ENCODE measurements around the gene ZNF528.

Gene ZNF528

DNA sequence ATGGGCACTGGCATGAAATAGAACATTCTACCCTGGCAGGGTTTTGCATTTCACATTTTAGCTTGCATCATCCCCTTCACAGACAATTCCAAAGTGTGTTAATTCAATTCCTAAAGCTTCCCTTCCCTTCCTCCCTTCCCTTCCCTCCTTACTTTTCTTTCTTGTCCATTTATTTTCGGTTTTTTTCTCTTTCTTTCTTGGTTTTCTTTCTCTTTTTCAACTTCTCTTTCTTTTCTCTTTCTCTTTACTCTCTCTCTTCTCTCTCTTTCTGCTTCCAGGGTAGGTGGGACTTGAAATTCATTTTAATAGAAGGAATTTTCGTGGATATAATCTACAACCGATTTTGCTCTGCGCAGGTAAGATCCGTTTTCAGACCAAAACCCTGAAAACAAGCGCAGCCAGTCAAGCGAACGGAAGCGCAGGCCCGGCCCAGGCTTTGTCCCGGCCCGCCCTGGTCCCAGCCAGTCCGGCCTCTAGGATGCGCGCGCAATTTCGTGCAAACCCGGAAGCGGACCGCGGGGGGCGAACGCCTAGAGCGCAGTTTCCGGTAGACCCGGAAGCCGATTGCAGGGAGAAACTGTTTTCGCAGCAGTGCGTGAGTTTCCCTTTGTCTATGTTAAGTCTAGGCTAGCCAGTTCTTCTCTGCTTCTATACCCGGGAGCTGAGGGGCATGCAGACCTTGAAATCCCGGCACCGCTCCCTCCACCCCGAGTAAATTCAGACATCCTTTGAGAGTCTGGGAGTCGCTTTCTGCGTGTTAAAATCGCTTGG is at the start of gene ZNF528:
Gene ZNF528, plus strand, starts transcription at position 540 of the 771 bp plus-strand sequence. CDS start 4,165 bp downstream, outside the sequence.
- peak; percentile 100 for ATAC-seq
- H3K4me1 Mint-ChIP-seq: peaks cover 21% of the 10 kb centered on the region
- peaks cover 20% of the 10 kb centered on the region for H3K9me3 Mint-ChIP-seq
- H3K27ac Mint-ChIP-seq: peak within 1 kb of the TSS; percentile 94
- peak within 1 kb of the TSS; percentile 78 for H3K4me3 Mint-ChIP-seq
- DNase-seq (ENCODE audit: low spot score in 2 of 2): peak; percentile 89 to 96
- H3K36me3 Mint-ChIP-seq: peaks cover 32% of the 10 kb centered on the region

DNA sequence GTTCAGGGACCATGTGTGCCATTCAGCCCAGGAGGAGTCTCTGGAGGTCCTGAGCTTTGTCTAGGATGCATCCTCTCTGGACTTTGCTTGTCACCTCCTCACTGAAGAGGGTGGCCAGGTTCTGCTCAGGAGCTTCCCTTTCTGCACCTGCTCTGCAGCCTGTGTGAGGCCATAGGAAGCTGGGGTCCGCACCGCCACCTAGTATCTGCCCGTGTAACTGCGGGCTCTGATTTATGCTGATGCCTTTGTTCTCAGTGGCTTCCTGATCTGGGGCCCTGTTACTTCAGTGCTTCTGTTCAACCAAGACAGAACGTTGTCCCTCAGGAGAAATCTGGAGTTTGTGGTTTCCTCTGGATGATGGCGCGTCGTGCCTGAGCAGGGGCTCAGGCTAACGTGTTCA is 46.1 kb upstream of the ZNF528 start:
- peaks cover 10% of the 10 kb centered on the region for H3K36me3 Mint-ChIP-seq
- no peak overlapping the region for H3K4me3 Mint-ChIP-seq
- ATAC-seq: no peak
- DNase-seq (ENCODE audit: low spot score in 2 of 2): no peak
- no peak overlapping the region for H3K27ac Mint-ChIP-seq
- H3K9me3 Mint-ChIP-seq: peaks cover 8% of the 10 kb centered on the region
- no peaks in the 10 kb centered on the region for H3K4me1 Mint-ChIP-seq

DNA sequence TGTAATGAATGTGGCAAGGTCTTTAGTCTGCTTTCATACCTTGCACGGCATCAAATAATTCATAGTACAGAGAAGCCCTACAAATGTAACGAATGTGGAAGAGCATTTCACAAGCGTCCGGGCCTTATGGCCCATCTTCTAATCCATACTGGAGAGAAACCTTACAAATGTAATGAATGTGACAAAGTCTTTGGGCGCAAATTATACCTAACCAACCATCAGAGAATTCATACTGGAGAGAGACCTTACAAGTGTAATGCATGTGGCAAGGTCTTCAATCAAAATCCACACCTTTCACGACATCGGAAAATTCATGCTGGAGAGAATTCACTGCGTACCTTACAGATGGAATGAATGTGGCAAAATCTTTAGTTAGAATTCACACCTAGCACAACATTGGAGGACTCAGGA is 31.2 kb upstream of the ZNF528 start:
- DNase-seq (ENCODE audit: low spot score in 2 of 2) (no peak), ATAC-seq (no peak)
- peaks cover 11% of the 10 kb centered on the region for H3K36me3 Mint-ChIP-seq
- no peak overlapping the region for H3K4me3 Mint-ChIP-seq
- H3K9me3 Mint-ChIP-seq: peaks cover 26% of the 10 kb centered on the region
- H3K27ac Mint-ChIP-seq: no peak overlapping the region
- peaks cover 12% of the 10 kb centered on the region for H3K4me1 Mint-ChIP-seq

DNA sequence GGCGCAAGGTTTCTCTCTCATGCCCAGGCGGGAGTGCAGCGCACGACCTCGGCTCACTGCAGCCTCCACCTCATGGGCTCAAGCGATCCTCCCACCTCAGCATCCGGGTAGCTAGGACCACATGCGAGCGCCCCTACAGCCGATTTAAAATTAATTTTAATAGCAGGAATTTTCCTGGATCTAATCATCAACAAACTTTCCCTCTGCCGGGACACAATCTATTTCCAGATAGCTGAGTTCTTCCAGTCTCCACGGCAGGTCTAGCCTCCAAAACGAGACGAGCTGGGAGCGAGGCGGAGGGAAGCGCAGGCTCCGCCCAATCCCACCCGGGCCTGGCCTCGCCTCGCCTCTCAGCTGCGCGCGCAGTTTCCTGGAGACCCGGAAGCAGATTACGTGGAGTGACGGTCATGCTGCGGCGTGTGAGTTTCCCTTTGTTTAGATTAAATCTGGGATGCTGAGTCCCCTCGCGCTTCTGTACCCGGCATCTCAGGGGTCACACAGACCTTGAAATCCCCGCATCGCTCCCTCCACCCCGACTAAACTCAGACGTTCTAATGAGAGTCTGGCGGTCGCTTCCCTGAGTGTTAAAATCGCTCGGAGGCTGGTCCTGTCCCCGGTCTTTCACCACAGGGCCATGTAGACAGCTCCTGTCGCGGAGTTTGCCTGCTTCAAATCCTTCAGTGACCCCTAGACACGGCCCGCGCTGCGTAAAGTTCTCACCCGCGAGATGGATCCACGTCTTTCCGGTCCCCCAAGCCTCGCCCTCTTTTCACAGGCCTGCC is 27.9 kb upstream of the ZNF528 start, which contains the start of gene ZNF880:
Gene ZNF880, plus strand, starts transcription at position 365 of the 782 bp plus-strand sequence. Its CDS starts 43 bp downstream, at position 408.
- ATAC-seq (peak; percentile 99), DNase-seq (ENCODE audit: low spot score in 2 of 2) (peak; percentile 84 to 90)
- Mint-ChIP-seq H3K36me3 (peaks cover 34% of the 10 kb centered on the region), H3K4me3 (peak within 1 kb of the TSS; percentile 87), H3K9me3 (peaks cover 16% of the 10 kb centered on the region), H3K27ac (peak within 1 kb of the TSS; percentile 98), H3K4me1 (peaks cover 12% of the 10 kb centered on the region)

DNA sequence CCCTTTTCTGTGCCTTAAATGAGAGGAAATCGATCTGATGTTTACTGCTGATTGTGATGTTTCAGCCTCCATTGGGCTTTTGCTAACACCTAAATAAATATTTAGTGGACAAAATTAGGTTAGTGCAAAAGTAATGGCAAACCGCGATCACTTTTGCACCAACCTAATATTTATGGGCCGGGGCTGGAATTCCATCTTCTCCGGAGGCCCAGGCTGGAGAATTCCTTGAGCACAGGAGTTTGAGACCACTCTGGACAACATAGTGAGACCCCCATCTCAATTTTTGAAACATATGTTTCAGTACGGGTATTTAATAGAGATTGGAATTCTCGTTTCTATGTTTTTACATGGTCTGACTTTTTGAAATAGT is 27.3 kb upstream of the ZNF528 start:
- ATAC-seq (no peak), DNase-seq (ENCODE audit: low spot score in 2 of 2) (no peak)
- Mint-ChIP-seq H3K4me1 (peaks cover 12% of the 10 kb centered on the region), H3K36me3 (peaks cover 39% of the 10 kb centered on the region), H3K27ac (peak overlapping the region; percentile 98), H3K4me3 (peak overlapping the region; percentile 87), H3K9me3 (peaks cover 17% of the 10 kb centered on the region)

DNA sequence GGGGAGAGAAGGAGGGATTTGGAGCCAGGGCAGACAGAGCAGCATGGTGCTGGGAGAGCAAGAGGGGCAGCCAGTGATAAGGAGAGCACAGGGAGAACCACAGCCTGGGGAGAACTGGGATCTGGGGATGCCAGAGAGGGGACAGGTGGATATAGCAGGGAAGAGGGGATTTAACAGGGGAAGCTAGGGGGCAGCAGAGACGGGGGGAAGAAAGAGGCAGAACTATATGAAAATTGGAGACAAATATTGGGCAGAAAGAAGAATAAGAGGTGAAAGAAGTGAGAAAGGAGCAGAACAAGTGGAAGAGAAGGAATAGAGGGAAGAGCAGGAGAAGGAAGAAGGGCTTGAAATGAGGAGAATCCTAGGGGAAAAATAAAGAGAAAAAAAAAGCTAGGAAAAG is 6.5 kb upstream of the ZNF528 start:
- Mint-ChIP-seq H3K9me3 (peaks cover 25% of the 10 kb centered on the region), H3K4me3 (no peak overlapping the region), H3K27ac (no peak overlapping the region), H3K36me3 (peaks cover 5% of the 10 kb centered on the region), H3K4me1 (no peaks in the 10 kb centered on the region)
- no peak for DNase-seq (ENCODE audit: low spot score in 2 of 2)
- no peak for ATAC-seq

DNA sequence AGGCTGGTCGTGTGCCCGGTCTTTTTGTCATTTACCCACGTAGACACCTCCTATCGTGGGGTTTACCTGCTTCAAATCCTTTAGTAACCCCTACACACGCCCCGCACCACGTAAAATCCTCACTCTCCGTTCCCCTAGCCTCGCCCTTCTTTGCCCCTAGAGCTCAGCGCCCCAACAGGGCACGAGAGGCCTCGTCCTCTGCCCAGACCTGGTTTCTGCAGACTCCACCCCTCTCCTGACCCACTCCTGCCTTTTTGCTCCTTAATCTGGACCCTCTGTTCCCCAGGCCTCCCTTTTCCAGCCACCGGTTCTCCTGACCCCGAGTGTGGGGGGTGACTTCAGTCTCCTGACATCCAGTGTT is 412 bp downstream of the ZNF528 start:
- H3K4me3 Mint-ChIP-seq: peak overlapping the region; percentile 78
- H3K4me1 Mint-ChIP-seq: peaks cover 21% of the 10 kb centered on the region
- H3K27ac Mint-ChIP-seq: peak overlapping the region; percentile 94
- peak; percentile 59 for ATAC-seq
- peaks cover 35% of the 10 kb centered on the region for H3K36me3 Mint-ChIP-seq
- peaks cover 20% of the 10 kb centered on the region for H3K9me3 Mint-ChIP-seq
- DNase-seq (ENCODE audit: low spot score in 2 of 2): no peak

DNA sequence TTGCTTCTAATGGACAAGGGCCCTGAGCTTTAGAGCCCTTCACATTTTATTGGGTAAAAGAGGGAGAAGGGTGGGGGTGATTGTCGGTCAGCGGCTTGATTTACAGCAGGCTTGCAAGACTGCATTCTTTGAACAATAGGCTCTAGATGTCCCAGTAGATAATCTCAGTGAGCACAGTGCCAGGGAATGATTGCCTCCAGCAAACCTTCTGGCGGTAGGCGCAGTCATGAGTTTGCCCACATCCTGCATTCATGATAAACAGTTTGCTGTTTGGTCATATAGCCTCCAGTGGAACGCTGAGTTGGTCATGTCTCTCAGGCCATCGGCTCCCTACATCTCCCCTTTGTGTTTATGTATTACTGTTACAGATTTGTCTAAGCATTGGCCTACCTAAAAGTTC is 12.6 kb downstream of the ZNF528 start:
- DNase-seq (ENCODE audit: low spot score in 2 of 2) (no peak), ATAC-seq (no peak)
- H3K9me3 Mint-ChIP-seq: peaks cover 16% of the 10 kb centered on the region
- H3K36me3 Mint-ChIP-seq: peaks cover 48% of the 10 kb centered on the region
- H3K4me3 Mint-ChIP-seq: no peak overlapping the region
- H3K4me1 Mint-ChIP-seq: no peaks in the 10 kb centered on the region
- no peak overlapping the region for H3K27ac Mint-ChIP-seq

DNA sequence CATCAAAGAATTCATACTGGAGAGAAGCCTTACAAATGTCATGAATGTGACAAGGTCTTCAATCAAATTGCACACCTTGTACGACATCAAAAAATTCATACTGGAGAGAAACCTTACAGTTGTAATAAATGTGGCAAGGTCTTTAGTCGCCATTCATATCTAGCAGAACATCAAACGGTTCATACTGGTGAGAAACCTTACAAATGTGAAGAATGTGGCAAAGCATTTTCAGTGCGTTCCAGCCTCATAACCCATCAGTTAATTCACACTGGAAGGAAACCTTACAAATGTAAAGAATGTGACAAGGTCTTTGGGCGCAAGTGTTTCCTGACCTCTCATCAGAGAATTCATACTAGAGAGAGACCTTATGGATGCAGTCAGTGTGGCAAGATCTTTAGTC is 18.1 kb downstream of the ZNF528 start:
- Mint-ChIP-seq H3K27ac (no peak overlapping the region), H3K36me3 (no peaks in the 10 kb centered on the region), H3K9me3 (peaks cover 25% of the 10 kb centered on the region), H3K4me3 (no peak overlapping the region), H3K4me1 (no peaks in the 10 kb centered on the region)
- no peak for ATAC-seq
- no peak for DNase-seq (ENCODE audit: low spot score in 2 of 2)

DNA sequence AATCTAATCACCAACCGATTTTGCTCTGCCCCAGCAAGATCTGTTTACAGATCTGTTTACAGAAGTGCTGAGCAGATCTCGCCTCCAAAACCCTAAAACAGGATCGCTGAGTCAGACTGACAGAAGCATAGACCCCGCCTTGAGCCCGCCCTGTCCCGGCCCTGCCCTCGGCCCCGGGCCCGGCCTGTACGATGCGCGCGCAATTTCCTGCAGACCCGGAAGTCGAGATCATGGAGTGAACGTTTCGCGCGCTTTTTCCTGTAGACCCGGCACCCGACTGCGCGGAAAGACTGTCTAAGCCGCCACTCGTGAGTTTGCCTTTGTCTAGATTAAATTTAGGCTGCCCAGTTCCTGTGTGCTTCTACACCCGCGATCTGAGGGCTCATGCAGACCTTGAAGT is 31.3 kb downstream of the ZNF528 start, which contains the start of gene ZNF534:
Gene ZNF534, plus strand, starts transcription at position 212 of the 400 bp plus-strand sequence. CDS start 2,327 bp downstream, outside the sequence.
- Mint-ChIP-seq H3K27ac (no peak within 1 kb of the TSS), H3K9me3 (peaks cover 24% of the 10 kb centered on the region), H3K36me3 (no peaks in the 10 kb centered on the region), H3K4me3 (no peak within 1 kb of the TSS), H3K4me1 (no peaks in the 10 kb centered on the region)
- ATAC-seq (no peak), DNase-seq (ENCODE audit: low spot score in 2 of 2) (no peak)

DNA sequence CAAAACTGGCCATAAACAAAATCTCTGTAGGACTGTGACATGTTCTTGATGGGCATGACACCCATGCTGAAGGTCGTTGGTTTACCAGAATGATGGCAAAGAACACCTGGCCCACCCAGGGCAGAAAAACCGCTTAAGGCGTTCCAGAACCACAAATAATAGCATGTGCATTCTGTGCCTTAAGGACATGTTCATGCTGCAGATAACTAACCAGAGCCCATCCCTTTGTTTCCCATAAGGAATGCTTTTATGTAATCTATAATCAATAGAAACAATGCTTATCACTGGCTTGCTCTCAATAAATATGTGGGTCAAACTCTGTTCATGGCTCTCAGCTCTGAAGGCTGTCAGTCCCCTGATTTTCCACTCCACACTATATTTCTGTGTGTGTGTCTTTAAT is 44.5 kb downstream of the ZNF528 start:
- Mint-ChIP-seq H3K36me3 (no peaks in the 10 kb centered on the region), H3K4me3 (no peak overlapping the region), H3K27ac (no peak overlapping the region), H3K4me1 (no peaks in the 10 kb centered on the region), H3K9me3 (peaks cover 31% of the 10 kb centered on the region)
- no peak for ATAC-seq
- DNase-seq (ENCODE audit: low spot score in 2 of 2): no peak

DNA sequence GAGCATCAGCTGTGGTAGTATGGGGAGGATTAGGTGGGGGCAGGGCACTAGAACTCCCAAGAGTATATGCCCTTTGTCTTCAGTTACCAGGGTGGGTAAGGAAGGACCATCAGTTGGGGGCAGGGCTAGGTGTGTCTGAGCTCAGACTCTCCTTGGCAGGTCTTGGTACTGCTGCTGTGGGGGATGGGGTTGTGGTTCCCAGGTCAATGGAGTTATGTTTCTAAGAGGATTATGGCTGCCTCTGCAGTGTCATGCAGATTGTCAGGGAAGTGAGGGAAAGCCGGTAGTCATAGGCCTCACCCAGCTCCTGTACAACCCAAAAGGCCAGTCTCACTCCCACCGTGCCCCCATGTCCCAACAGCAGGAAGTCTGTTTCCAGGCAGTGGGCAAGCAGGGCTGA is 46.9 kb downstream of the ZNF528 start:
- DNase-seq (ENCODE audit: low spot score in 2 of 2) (no peak), ATAC-seq (no peak)
- Mint-ChIP-seq H3K27ac (no peak overlapping the region), H3K9me3 (peaks cover 29% of the 10 kb centered on the region), H3K36me3 (no peaks in the 10 kb centered on the region), H3K4me3 (no peak overlapping the region), H3K4me1 (no peaks in the 10 kb centered on the region)

DNA sequence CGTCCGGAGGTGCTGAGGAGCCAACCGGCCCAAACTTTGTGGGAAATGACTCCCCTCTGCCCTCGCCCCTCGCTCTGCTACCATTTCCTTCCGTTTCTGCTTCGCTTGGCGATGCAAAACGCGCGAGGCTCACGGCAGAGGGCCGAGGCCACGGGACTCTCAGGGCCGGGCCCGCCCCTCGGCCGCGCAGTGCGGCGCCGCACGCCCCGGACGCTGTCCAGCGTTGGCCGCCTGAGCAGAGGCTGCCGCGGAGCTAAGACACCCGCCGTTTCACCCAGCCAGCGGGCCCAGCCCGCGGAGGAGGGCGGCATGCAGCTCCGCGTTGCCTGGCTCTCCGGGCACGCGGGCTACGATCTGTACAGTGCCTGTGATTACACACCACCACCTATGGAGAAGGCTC is 53.6 kb downstream of the ZNF528 start:
- ATAC-seq (no peak), DNase-seq (ENCODE audit: low spot score in 2 of 2) (no peak)
- Mint-ChIP-seq H3K4me1 (peaks cover 19% of the 10 kb centered on the region), H3K9me3 (peaks cover 48% of the 10 kb centered on the region), H3K36me3 (peaks cover 7% of the 10 kb centered on the region), H3K27ac (no peak overlapping the region), H3K4me3 (no peak overlapping the region)

DNA sequence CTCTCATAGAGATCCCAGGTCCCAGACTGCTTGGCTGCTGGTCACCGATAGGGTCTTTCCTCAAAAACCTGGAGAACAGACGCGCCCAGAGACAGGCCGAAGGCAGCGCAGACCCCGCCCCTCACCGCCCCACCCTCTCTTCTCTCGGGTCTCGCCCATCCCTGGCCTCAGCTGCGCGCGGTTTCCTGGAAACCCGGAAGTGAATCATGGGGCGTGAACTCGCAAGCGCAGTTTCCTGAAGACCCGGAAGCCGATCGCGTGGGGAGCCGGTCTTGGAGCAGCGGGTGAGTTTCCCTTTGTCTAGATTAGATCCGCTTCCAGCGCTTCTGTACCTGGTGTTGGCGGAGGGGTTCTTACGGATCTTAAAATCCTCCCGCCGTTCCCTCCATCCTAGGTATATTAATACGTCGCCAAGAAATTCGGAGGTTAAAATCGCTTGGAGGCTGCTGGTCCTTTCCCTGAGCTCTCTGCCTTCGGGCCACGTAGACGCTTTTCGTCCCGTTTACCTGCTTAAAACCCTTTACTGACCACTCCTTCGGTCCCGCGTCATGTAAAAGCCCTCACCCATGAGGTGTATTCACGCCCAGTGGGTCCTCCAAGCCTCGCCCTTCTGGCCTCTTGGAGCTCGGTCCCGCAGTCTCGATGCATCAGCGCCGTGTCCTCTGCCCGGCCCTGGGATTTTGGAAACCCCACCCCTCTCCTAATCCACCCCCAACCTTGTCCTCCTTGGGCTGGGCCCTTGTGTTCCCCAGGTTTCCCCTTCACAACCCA is 55.9 kb downstream of the ZNF528 start, which contains the start of gene ZNF578:
Gene ZNF578, plus strand, starts transcription at position 230 of the 771 bp plus-strand sequence. CDS start 48,293 bp downstream, outside the sequence.
- peak within 1 kb of the TSS; percentile 86 for H3K27ac Mint-ChIP-seq
- peaks cover 21% of the 10 kb centered on the region for H3K36me3 Mint-ChIP-seq
- peak; percentile 75 for ATAC-seq
- peaks cover 19% of the 10 kb centered on the region for H3K4me1 Mint-ChIP-seq
- H3K4me3 Mint-ChIP-seq: peak within 1 kb of the TSS; percentile 75
- H3K9me3 Mint-ChIP-seq: peaks cover 49% of the 10 kb centered on the region
- peak; percentile 8 to 57 for DNase-seq (ENCODE audit: low spot score in 2 of 2)

Data from stimulated activated effector memory CD8-positive, alpha-beta T cell treated with anti-CD3 and anti-CD28 coated beads, Interleukin-12 subunit alpha, Interleukin-12 subunit beta, amount 100 ng/mL, for 72 hours (primary cell).